WTC11 (cell line): ENCODE data around the gene HEPHL1.

ENCODE experiments used
- TF ChIP-seq, protein P1 (sequence below): sonication (generic); formaldehyde crosslinking; IDR thresholded peaks from 2 replicates; pipeline ENCODE4 v1.8.1; 2022; ENCODE audit warnings: low read depth, missing genetic modification reagents, borderline replicate concordance
- TF ChIP-seq, protein P2 (sequence below): sonication (generic); formaldehyde crosslinking; IDR thresholded peaks from 2 replicates; pipeline ENCODE4 v1.8.1; 2023; ENCODE audit warnings: mild to moderate bottlenecking, missing genetic modification reagents, moderate library complexity

DNA sequence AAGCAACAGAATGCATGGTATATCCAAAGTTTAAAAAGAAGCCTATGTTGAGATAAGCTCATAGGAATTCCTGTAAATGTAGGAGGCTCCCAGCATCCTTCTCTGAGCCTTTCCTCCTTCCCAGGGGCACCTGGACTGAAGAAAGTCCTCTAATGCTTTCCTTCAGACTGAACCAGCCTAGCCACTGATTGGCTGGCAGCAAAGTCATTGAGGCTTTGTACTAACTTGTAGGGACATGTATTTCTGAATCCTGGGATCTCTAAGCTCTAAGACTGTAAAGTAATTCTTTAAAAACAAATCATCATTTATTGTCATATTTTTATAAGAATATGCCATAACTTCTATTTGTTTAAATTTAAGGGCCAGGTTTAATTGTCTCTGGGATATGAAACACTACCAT lies 83.6 kb downstream of the HEPHL1 start:
- TF ChIP-seq, protein P1, sequence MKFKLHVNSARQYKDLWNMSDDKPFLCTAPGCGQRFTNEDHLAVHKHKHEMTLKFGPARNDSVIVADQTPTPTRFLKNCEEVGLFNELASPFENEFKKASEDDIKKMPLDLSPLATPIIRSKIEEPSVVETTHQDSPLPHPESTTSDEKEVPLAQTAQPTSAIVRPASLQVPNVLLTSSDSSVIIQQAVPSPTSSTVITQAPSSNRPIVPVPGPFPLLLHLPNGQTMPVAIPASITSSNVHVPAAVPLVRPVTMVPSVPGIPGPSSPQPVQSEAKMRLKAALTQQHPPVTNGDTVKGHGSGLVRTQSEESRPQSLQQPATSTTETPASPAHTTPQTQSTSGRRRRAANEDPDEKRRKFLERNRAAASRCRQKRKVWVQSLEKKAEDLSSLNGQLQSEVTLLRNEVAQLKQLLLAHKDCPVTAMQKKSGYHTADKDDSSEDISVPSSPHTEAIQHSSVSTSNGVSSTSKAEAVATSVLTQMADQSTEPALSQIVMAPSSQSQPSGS (CRISPR knock-in tag), result no peak
- TF ChIP-seq, protein P2, sequence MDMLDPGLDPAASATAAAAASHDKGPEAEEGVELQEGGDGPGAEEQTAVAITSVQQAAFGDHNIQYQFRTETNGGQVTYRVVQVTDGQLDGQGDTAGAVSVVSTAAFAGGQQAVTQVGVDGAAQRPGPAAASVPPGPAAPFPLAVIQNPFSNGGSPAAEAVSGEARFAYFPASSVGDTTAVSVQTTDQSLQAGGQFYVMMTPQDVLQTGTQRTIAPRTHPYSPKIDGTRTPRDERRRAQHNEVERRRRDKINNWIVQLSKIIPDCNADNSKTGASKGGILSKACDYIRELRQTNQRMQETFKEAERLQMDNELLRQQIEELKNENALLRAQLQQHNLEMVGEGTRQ (CRISPR knock-in tag), result no peak
